NCI-H1694 treated with DMSO at 0.1 percent for 48 hours (cell line): ENCODE data around the gene PREP.

Experiments
- DNase-seq: peaks from one replicate; lab custom pipeline; 2025; lab: John Stamatoyannopoulos, UW

PREP gene

GRCh38 chr6:105391705-105392104, 11.2 kb downstream of the PREP start:
- DNase-seq: no peak

- peak; percentile 52 for DNase-seq
Observed at GRCh38 chr6:105389543-105389942, 13.3 kb downstream of the PREP start.

GRCh38 chr6:105388392-105388791, 14.5 kb downstream of the PREP start:
- DNase-seq: no peak

GRCh38 chr6:105384004-105384403, 18.9 kb downstream of the PREP start:
- no peak for DNase-seq

GRCh38 chr6:105382958-105383357, 19.9 kb downstream of the PREP start:
- no peak for DNase-seq

GRCh38 chr6:105382496-105382895, 20.4 kb downstream of the PREP start:
- DNase-seq: no peak

- DNase-seq: no peak
Observed at GRCh38 chr6:105380634-105381033, 22.2 kb downstream of the PREP start.

GRCh38 chr6:105375797-105376196, 27.1 kb downstream of the PREP start:
- no peak for DNase-seq

- no peak for DNase-seq
Observed at GRCh38 chr6:105374010-105374420, 28.9 kb downstream of the PREP start.

- no peak for DNase-seq
Observed at GRCh38 chr6:105373481-105373880, 29.4 kb downstream of the PREP start.

- no peak for DNase-seq
Observed at GRCh38 chr6:105372849-105373182, 30.1 kb downstream of the PREP start.

GRCh38 chr6:105372142-105372848, 30.6 kb downstream of the PREP start:
- no peak for DNase-seq

GRCh38 chr6:105370351-105370750, 32.5 kb downstream of the PREP start:
- no peak for DNase-seq

GRCh38 chr6:105369145-105369544, 33.7 kb downstream of the PREP start:
- no peak for DNase-seq

GRCh38 chr6:105364243-105364642, 38.6 kb downstream of the PREP start:
- no peak for DNase-seq

- DNase-seq: peak; percentile 44
Observed at GRCh38 chr6:105363100-105363754, 39.7 kb downstream of the PREP start.

GRCh38 chr6:105359419-105360370, 43.2 kb downstream of the PREP start:
- DNase-seq: no peak

- no peak for DNase-seq
Observed at GRCh38 chr6:105357165-105357564, 45.7 kb downstream of the PREP start.

GRCh38 chr6:105352037-105352617, 50.8 kb downstream of the PREP start:
- DNase-seq: no peak

GRCh38 chr6:105348897-105349296, 54.0 kb downstream of the PREP start:
- DNase-seq: no peak

GRCh38 chr6:105346052-105346451, 56.8 kb downstream of the PREP start:
- DNase-seq: no peak

- no peak for DNase-seq
Observed at GRCh38 chr6:105345506-105345905, 57.4 kb downstream of the PREP start.
